ENCODE measurements around the gene LIM2. TPM values are rescaled to one million over a fixed set of nuclear protein-coding genes. Genes with fewer than 3 reads are reported as not detected.

The LIM2 gene
- total and polyA plus RNA-seq, 2 experiments from 2014 or later, result not detected

- 0 out of 2 replicates have a peak, but pooled peaks cover 4% of the 10 kb centered on the region for H3K79me2 ChIP-seq (replicated peaks; ENCODE audit: insufficient read depth)
- Mint-ChIP-seq H3K9me3 (no peaks in the 10 kb centered on the region; the same call in 2 of the 3 replicates), H3K36me3 (ENCODE audit: low read depth) (no peaks in the 10 kb centered on the region; the same call in 2 of the 3 replicates), H3K4me3 (peak overlapping the region; percentile 99), H3K27me3 (ENCODE audit: insufficient read depth, low read depth, poor library complexity) (peaks cover 17% of the 10 kb centered on the region), H3K27ac (peak overlapping the region; percentile 81; the same call in 1 of the 2 replicates), H3K4me1 (peaks cover 25% of the 10 kb centered on the region)
- peaks cover 15% of the 10 kb centered on the region; the same call in 1 of the 2 replicates for H3K4me1 ChIP-seq (ENCODE audit: insufficient read depth)
- H3K4me2 ChIP-seq, result peak overlapping the region; percentile 95
- DNase-seq (ENCODE audit: low spot score), result no peak
- H3K27me3 ChIP-seq (ENCODE audit: insufficient read depth), result no peaks in the 10 kb centered on the region
- TF ChIP-seq, protein P1, sequence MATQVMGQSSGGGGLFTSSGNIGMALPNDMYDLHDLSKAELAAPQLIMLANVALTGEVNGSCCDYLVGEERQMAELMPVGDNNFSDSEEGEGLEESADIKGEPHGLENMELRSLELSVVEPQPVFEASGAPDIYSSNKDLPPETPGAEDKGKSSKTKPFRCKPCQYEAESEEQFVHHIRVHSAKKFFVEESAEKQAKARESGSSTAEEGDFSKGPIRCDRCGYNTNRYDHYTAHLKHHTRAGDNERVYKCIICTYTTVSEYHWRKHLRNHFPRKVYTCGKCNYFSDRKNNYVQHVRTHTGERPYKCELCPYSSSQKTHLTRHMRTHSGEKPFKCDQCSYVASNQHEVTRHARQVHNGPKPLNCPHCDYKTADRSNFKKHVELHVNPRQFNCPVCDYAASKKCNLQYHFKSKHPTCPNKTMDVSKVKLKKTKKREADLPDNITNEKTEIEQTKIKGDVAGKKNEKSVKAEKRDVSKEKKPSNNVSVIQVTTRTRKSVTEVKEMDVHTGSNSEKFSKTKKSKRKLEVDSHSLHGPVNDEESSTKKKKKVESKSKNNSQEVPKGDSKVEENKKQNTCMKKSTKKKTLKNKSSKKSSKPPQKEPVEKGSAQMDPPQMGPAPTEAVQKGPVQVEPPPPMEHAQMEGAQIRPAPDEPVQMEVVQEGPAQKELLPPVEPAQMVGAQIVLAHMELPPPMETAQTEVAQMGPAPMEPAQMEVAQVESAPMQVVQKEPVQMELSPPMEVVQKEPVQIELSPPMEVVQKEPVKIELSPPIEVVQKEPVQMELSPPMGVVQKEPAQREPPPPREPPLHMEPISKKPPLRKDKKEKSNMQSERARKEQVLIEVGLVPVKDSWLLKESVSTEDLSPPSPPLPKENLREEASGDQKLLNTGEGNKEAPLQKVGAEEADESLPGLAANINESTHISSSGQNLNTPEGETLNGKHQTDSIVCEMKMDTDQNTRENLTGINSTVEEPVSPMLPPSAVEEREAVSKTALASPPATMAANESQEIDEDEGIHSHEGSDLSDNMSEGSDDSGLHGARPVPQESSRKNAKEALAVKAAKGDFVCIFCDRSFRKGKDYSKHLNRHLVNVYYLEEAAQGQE (IDR thresholded peaks at IDR 0.05; ENCODE audit: unreplicated experiment), result no peak
- TF ChIP-seq NANOG (IDR thresholded peaks at IDR 0.05; ENCODE audit: borderline replicate concordance), result no peak
- TF ChIP-seq, protein P2, sequence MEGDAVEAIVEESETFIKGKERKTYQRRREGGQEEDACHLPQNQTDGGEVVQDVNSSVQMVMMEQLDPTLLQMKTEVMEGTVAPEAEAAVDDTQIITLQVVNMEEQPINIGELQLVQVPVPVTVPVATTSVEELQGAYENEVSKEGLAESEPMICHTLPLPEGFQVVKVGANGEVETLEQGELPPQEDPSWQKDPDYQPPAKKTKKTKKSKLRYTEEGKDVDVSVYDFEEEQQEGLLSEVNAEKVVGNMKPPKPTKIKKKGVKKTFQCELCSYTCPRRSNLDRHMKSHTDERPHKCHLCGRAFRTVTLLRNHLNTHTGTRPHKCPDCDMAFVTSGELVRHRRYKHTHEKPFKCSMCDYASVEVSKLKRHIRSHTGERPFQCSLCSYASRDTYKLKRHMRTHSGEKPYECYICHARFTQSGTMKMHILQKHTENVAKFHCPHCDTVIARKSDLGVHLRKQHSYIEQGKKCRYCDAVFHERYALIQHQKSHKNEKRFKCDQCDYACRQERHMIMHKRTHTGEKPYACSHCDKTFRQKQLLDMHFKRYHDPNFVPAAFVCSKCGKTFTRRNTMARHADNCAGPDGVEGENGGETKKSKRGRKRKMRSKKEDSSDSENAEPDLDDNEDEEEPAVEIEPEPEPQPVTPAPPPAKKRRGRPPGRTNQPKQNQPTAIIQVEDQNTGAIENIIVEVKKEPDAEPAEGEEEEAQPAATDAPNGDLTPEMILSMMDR (conservative IDR thresholded peaks at IDR 0.05; ENCODE audit: low read depth in 2 of 2), result no peak
- no peak for TF ChIP-seq ZNF331 (CRISPR knock-in tag; IDR thresholded peaks at IDR 0.05; ENCODE audit: low read depth)
- TF ChIP-seq STAT1 (IDR thresholded peaks at IDR 0.05; ENCODE audit: unreplicated experiment), result no peak
- TF ChIP-seq JUNB (IDR thresholded peaks at IDR 0.05; ENCODE audit: unreplicated experiment), result no peak
- no peak; the same call in 1 of the 2 replicates for TF ChIP-seq POLR2AphosphoS5 (IDR thresholded peaks at IDR 0.05; ENCODE audit: low read depth)
- TF ChIP-seq CREB1 (CRISPR knock-in tag; IDR thresholded peaks at IDR 0.05; ENCODE audit: low read depth), result no peak
- TF ChIP-seq EZH2phosphoT487 (IDR thresholded peaks at IDR 0.05; ENCODE audit: unreplicated experiment), result no peak
- TF ChIP-seq ZNF114 (CRISPR knock-in tag; IDR thresholded peaks at IDR 0.05), result no peak
- TF ChIP-seq, protein P3, sequence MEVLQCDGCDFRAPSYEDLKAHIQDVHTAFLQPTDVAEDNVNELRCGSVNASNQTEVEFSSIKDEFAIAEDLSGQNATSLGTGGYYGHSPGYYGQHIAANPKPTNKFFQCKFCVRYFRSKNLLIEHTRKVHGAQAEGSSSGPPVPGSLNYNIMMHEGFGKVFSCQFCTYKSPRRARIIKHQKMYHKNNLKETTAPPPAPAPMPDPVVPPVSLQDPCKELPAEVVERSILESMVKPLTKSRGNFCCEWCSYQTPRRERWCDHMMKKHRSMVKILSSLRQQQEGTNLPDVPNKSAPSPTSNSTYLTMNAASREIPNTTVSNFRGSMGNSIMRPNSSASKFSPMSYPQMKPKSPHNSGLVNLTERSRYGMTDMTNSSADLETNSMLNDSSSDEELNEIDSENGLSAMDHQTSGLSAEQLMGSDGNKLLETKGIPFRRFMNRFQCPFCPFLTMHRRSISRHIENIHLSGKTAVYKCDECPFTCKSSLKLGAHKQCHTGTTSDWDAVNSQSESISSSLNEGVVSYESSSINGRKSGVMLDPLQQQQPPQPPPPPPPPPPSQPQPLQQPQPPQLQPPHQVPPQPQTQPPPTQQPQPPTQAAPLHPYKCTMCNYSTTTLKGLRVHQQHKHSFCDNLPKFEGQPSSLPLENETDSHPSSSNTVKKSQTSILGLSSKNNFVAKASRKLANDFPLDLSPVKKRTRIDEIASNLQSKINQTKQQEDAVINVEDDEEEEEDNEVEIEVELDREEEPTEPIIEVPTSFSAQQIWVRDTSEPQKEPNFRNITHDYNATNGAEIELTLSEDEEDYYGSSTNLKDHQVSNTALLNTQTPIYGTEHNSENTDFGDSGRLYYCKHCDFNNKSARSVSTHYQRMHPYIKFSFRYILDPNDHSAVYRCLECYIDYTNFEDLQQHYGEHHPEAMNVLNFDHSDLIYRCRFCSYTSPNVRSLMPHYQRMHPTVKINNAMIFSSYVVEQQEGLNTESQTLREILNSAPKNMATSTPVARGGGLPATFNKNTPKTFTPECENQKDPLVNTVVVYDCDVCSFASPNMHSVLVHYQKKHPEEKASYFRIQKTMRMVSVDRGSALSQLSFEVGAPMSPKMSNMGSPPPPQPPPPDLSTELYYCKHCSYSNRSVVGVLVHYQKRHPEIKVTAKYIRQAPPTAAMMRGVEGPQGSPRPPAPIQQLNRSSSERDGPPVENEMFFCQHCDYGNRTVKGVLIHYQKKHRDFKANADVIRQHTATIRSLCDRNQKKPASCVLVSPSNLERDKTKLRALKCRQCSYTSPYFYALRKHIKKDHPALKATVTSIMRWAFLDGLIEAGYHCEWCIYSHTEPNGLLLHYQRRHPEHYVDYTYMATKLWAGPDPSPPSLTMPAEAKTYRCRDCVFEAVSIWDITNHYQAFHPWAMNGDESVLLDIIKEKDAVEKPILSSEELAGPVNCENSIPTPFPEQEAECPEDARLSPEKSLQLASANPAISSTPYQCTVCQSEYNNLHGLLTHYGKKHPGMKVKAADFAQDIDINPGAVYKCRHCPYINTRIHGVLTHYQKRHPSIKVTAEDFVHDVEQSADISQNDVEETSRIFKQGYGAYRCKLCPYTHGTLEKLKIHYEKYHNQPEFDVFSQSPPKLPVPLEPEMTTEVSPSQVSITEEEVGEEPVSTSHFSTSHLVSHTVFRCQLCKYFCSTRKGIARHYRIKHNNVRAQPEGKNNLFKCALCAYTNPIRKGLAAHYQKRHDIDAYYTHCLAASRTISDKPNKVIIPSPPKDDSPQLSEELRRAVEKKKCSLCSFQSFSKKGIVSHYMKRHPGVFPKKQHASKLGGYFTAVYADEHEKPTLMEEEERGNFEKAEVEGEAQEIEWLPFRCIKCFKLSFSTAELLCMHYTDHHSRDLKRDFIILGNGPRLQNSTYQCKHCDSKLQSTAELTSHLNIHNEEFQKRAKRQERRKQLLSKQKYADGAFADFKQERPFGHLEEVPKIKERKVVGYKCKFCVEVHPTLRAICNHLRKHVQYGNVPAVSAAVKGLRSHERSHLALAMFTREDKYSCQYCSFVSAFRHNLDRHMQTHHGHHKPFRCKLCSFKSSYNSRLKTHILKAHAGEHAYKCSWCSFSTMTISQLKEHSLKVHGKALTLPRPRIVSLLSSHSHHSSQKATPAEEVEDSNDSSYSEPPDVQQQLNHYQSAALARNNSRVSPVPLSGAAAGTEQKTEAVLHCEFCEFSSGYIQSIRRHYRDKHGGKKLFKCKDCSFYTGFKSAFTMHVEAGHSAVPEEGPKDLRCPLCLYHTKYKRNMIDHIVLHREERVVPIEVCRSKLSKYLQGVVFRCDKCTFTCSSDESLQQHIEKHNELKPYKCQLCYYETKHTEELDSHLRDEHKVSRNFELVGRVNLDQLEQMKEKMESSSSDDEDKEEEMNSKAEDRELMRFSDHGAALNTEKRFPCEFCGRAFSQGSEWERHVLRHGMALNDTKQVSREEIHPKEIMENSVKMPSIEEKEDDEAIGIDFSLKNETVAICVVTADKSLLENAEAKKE (CRISPR knock-in tag; IDR thresholded peaks at IDR 0.05), result no peak
- H3K9me2 ChIP-seq (ENCODE audit: insufficient read depth), result no peaks in the 10 kb centered on the region
- H3K4me3 ChIP-seq, result peak overlapping the region; percentile 98
- peak overlapping the region; percentile 72 for H2AFZ ChIP-seq
- ATAC-seq, result peak; percentile 7
- H4K20me1 ChIP-seq (replicated peaks; ENCODE audit: insufficient read depth), result no peaks in the 10 kb centered on the region
- no peaks in the 10 kb centered on the region; the same call in 1 of the 2 replicates for H3F3A ChIP-seq (replicated peaks; ENCODE audit: low read depth)
- H3K27ac ChIP-seq (ENCODE audit: low read depth), result peak overlapping the region; percentile 81; the same call in 1 of the 2 replicates
- H3K36me3 ChIP-seq (ENCODE audit: insufficient read depth), result no peaks in the 10 kb centered on the region
These were observed 20.6 kb downstream of the LIM2 start for GRCh38 chr19:51367255-51367564.
